ENCODE results near the gene LY6G6F. TPM values are rescaled to one million over a fixed set of nuclear protein-coding genes. Genes with fewer than 3 reads are reported as not detected.

LY6G6F gene
- polyA plus RNA-seq, 3 donors, result 0.51 TPM; not detected in 2

GRCh38 chr6:31658158-31658688 is 48.4 kb upstream of the LY6G6F start:
- WGBS (ENCODE audit: insufficient coverage), result 94% methylated on average over 2 of the region's 4 CpGs
- peak overlapping the region in 1 of 2 donors; percentile 80 for H3K27ac ChIP-seq (ENCODE audit: low read depth in 1 of 2, low read length in 2 of 2)
- no peaks in the 10 kb centered on the region for H3K9me3 ChIP-seq (replicated peaks in 1 of 2; ENCODE audit: control insufficient read depth in 1 of 2, insufficient read depth in 1 of 2, low read length in 2 of 2)
- Mint-ChIP-seq H3K9me3 (peaks cover 0 to 2% (median 0%) of the 10 kb centered on the region in 7 donors), H3K27ac (peak overlapping the region in 5 of 7 donors; percentile 25 to 84 (median 66)), H3K4me1 (peaks cover 70% of the 10 kb centered on the region), H3K27me3 (ENCODE audit: low read depth in 3 of 3) (peaks cover 0 to 4% (median 0%) of the 10 kb centered on the region in 3 donors), H3K36me3 (peaks cover 36 to 62% of the 10 kb centered on the region in 2 donors), H3K4me3 (no peak overlapping the region)
- H3K36me3 ChIP-seq (replicated peaks in 1 of 2; ENCODE audit: control insufficient read depth in 1 of 2, insufficient read depth in 2 of 2, low read length in 2 of 2), result peaks cover 15 to 49% of the 10 kb centered on the region in 2 donors
- peaks cover 50 to 68% of the 10 kb centered on the region in 2 donors for H3K4me1 ChIP-seq (ENCODE audit: control insufficient read depth in 1 of 2, insufficient read depth in 2 of 2, low read length in 2 of 2)
- H3K9ac ChIP-seq (ENCODE audit: insufficient read depth, low read length, poor library complexity, severe bottlenecking), result no peak overlapping the region
- peaks cover 86% of the 10 kb centered on the region for H3K79me2 ChIP-seq (ENCODE audit: insufficient read depth, low read length)
- peaks cover 26% of the 10 kb centered on the region for H4K20me1 ChIP-seq (ENCODE audit: insufficient read depth, low read length)
- no peaks in the 10 kb centered on the region for H3K27me3 ChIP-seq (ENCODE audit: control insufficient read depth in 2 of 2, insufficient read depth in 2 of 2, low read length in 2 of 2)
- TF ChIP-seq CTCF (IDR thresholded peaks at IDR 0.05), result no peak
- peak overlapping the region; percentile 25 for H3K4me2 ChIP-seq (replicated peaks; ENCODE audit: extremely low read depth, low read length, poor library complexity, severe bottlenecking)
- no peak for DNase-seq
- no peak overlapping the region for H2AFZ ChIP-seq (ENCODE audit: insufficient read depth, low read depth, low read length, poor library complexity, severe bottlenecking)
- intact Hi-C loops (cut with micrococcal nuclease), result no loop called here
- H3K4me3 ChIP-seq (replicated peaks in 1 of 3; ENCODE audit: low read depth in 2 of 3, low read length in 3 of 3), result peak overlapping the region in 1 of 3 experiments; percentile 18

DNA sequence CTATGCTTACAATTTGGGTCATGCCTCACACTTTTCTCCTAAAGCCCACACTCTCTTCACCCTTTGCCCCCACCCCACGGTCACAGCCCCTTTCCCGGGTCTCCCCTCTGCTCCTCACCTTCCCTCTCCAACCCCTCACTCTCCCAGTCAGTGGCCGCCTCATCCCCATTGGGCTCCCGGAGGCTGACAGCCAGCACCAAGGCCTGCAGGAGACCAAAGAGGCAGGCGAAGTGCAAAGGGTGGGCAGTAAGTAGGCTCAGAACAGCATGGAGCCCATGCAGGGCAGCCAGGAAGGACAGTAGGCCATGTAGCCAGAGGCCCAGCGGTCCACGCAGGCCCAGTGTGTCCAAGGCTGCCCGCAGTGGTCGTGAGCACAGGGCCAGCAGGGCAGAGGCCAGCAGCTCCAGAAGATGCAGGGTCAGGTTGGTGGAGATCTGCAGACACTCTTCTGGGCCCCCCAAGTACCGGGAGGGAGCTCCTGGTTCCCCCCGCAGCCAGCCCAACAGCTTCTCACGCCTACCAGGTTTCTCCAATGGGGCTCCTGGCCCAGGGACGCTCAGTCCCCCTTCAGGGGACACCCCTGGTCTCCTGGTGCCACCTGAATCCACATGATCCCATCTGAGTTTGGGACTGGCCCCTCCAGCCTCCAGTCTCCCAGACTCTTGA is 47.5 kb upstream of the LY6G6F start:
- Histone ChIP-seq H3K36me3 (replicated peaks in 1 of 2; ENCODE audit: control insufficient read depth in 1 of 2, insufficient read depth in 2 of 2, low read length in 2 of 2) (peaks cover 15 to 57% of the 10 kb centered on the region in 2 donors), H2AFZ (ENCODE audit: insufficient read depth, low read depth, low read length, poor library complexity, severe bottlenecking) (no peak overlapping the region), H3K4me1 (ENCODE audit: control insufficient read depth in 1 of 2, insufficient read depth in 2 of 2, low read length in 2 of 2) (peaks cover 50 to 68% of the 10 kb centered on the region in 2 donors), H3K9me3 (replicated peaks in 1 of 2; ENCODE audit: control insufficient read depth in 1 of 2, insufficient read depth in 1 of 2, low read length in 2 of 2) (no peaks in the 10 kb centered on the region), H4K20me1 (ENCODE audit: insufficient read depth, low read length) (peaks cover 26% of the 10 kb centered on the region), H3K9ac (ENCODE audit: insufficient read depth, low read length, poor library complexity, severe bottlenecking) (peak overlapping the region; percentile 77), H3K27ac (ENCODE audit: low read depth in 1 of 2, low read length in 2 of 2) (peak overlapping the region; percentile 70 to 80), H3K79me2 (ENCODE audit: insufficient read depth, low read length) (peaks cover 87% of the 10 kb centered on the region), H3K27me3 (ENCODE audit: control insufficient read depth in 2 of 2, insufficient read depth in 2 of 2, low read length in 2 of 2) (no peaks in the 10 kb centered on the region), H3K4me2 (replicated peaks; ENCODE audit: extremely low read depth, low read length, poor library complexity, severe bottlenecking) (peak overlapping the region; percentile 87), H3K4me3 (replicated peaks in 1 of 3; ENCODE audit: low read depth in 2 of 3, low read length in 3 of 3) (peak overlapping the region in 2 of 3 experiments; percentile 71 to 89)
- Mint-ChIP-seq H3K36me3 (peaks cover 43 to 71% of the 10 kb centered on the region in 2 donors), H3K27me3 (ENCODE audit: low read depth in 3 of 3) (peaks cover 0 to 4% (median 0%) of the 10 kb centered on the region in 3 donors), H3K27ac (peak overlapping the region; percentile 92 to 97 (median 95)), H3K9me3 (peaks cover 0 to 2% (median 0%) of the 10 kb centered on the region in 7 donors), H3K4me1 (peaks cover 74% of the 10 kb centered on the region), H3K4me3 (peak overlapping the region; percentile 93 to 97)
- no peak for TF ChIP-seq CTCF (IDR thresholded peaks at IDR 0.05)
- 95% methylated on average over 12 of the region's 13 CpGs for WGBS (ENCODE audit: insufficient coverage)
- intact Hi-C loops (cut with micrococcal nuclease), result no loop called here
- DNase-seq, result no peak
